ENCODE results near the gene PTPRE.

Gene PTPRE

GRCh38 chr10:128053356-128053755 lies 146.5 kb downstream of the PTPRE start:
- Mint-ChIP-seq H3K36me3 (ENCODE audit: low read depth) (peaks cover 41% of the 10 kb centered on the region), H3K27ac (no peak overlapping the region), H3K4me1 (ENCODE audit: low read depth) (peaks cover 26% of the 10 kb centered on the region), H3K4me3 (no peak overlapping the region), H3K9me3 (no peaks in the 10 kb centered on the region), H3K27me3 (ENCODE audit: low read depth) (no peaks in the 10 kb centered on the region)
- no peak for DNase-seq (ENCODE audit: low spot score)

GRCh38 chr10:128054163-128054970 lies 147.5 kb downstream of the PTPRE start:
- H3K27me3 Mint-ChIP-seq (ENCODE audit: low read depth): no peaks in the 10 kb centered on the region
- DNase-seq (ENCODE audit: low spot score): no peak
- no peak overlapping the region for H3K4me3 Mint-ChIP-seq
- H3K9me3 Mint-ChIP-seq: no peaks in the 10 kb centered on the region
- H3K4me1 Mint-ChIP-seq (ENCODE audit: low read depth): peaks cover 21% of the 10 kb centered on the region
- peaks cover 39% of the 10 kb centered on the region for H3K36me3 Mint-ChIP-seq (ENCODE audit: low read depth)
- no peak overlapping the region for H3K27ac Mint-ChIP-seq

DNA sequence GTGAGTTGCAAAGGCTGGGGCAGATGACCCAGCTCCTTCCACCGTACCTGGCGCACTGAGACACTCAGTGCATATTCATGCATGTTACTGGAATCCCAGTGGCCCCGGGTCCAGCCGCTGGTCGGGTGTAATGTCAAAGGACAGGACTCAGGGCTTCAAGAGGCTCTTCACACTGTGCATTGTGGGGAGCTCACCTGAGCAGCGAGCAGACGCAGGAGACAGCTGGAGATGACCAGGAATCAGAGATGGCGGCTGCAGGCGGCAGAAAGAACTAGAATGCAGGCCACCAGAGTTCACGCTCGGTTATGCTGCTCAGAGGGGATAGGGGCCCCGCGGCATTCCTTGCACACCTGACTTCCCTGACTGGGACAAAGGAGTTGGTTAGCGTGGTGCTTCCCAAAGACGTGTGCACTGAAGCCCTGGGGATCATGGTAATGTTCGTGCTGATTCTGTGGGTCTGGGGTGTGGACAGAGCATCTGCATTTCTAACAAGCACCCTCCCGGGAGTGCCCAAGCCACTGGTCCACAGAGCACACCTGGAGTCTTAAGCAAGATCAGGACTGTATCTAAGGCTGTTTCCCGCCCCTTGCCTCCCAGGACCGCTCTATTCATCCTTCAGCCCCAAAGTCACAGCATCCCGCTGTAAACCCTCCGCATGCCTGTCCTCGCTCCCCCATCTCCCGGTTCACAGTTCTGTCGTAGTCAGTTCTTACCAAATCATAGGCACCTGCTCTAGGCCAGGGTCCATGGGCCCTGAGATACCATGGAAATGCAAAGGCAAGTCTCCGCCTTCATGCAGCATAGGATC lies 148.4 kb downstream of the PTPRE start:
- H3K4me3 Mint-ChIP-seq: no peak overlapping the region
- H3K27ac Mint-ChIP-seq: no peak overlapping the region
- H3K27me3 Mint-ChIP-seq (ENCODE audit: low read depth): no peaks in the 10 kb centered on the region
- no peaks in the 10 kb centered on the region for H3K9me3 Mint-ChIP-seq
- no peak for DNase-seq (ENCODE audit: low spot score)
- H3K4me1 Mint-ChIP-seq (ENCODE audit: low read depth): peaks cover 14% of the 10 kb centered on the region
- H3K36me3 Mint-ChIP-seq (ENCODE audit: low read depth): peaks cover 41% of the 10 kb centered on the region

- no peaks in the 10 kb centered on the region for H3K27me3 Mint-ChIP-seq (ENCODE audit: low read depth)
- no peak for DNase-seq (ENCODE audit: low spot score)
- peaks cover 39% of the 10 kb centered on the region for H3K36me3 Mint-ChIP-seq (ENCODE audit: low read depth)
- H3K27ac Mint-ChIP-seq: no peak overlapping the region
- H3K9me3 Mint-ChIP-seq: no peaks in the 10 kb centered on the region
- H3K4me3 Mint-ChIP-seq: no peak overlapping the region
- H3K4me1 Mint-ChIP-seq (ENCODE audit: low read depth): peaks cover 11% of the 10 kb centered on the region
Observed at GRCh38 chr10:128056303-128057050, 149.6 kb downstream of the PTPRE start.

GRCh38 chr10:128058106-128058749 lies 151.3 kb downstream of the PTPRE start:
- Mint-ChIP-seq H3K27me3 (ENCODE audit: low read depth) (no peaks in the 10 kb centered on the region), H3K4me1 (ENCODE audit: low read depth) (peaks cover 24% of the 10 kb centered on the region)

GRCh38 chr10:128058750-128059134 lies 151.8 kb downstream of the PTPRE start:
- no peak overlapping the region for H3K27ac Mint-ChIP-seq
- no peaks in the 10 kb centered on the region for H3K27me3 Mint-ChIP-seq (ENCODE audit: low read depth)
- peaks cover 38% of the 10 kb centered on the region for H3K36me3 Mint-ChIP-seq (ENCODE audit: low read depth)
- peaks cover 29% of the 10 kb centered on the region for H3K4me1 Mint-ChIP-seq (ENCODE audit: low read depth)
- DNase-seq (ENCODE audit: low spot score): no peak
- H3K4me3 Mint-ChIP-seq: no peak overlapping the region
- no peaks in the 10 kb centered on the region for H3K9me3 Mint-ChIP-seq

More at GRCh38 chr10:128058106-128058749, 151.3 kb downstream of the PTPRE start:
- no peak for DNase-seq (ENCODE audit: low spot score)
- Mint-ChIP-seq H3K27ac (no peak overlapping the region), H3K4me3 (no peak overlapping the region), H3K36me3 (ENCODE audit: low read depth) (peaks cover 36% of the 10 kb centered on the region), H3K9me3 (no peaks in the 10 kb centered on the region)

DNA sequence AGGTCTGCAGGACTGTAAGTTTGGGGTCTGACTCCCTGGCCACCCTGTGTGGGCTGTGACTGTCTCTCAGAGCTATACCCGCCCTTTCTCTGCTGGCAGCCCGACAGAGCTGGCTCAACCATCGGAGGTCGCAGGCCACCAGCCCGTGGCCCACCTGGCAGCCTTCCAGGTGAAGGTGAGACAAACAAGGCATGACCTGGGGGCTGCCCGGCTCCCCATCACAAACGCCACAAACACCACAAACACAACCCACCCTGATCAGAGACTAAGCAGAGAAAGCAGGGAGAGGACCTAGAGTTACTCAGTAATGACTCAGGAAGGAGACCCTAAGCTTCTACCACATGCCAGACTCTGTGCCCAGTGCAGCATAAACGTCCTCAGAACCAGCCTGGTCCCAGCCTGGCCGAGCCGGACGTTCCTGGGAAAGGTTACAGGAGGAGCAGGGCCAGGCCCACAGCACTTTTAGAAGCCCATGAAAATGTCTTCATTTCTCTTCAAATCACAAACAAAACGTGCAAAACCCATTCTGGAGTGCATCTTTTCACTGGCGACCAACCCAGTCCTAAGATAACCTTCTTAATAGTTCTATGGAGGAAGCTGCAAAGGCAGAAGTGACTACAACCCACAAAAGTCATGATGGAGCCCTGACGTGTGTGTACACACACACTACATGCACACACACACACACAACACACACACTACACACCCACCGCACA lies 152.5 kb downstream of the PTPRE start:
- Mint-ChIP-seq H3K9me3 (no peaks in the 10 kb centered on the region), H3K4me1 (ENCODE audit: low read depth) (peaks cover 36% of the 10 kb centered on the region)

GRCh38 chr10:128059982-128060293 lies 153.0 kb downstream of the PTPRE start:
- DNase-seq (ENCODE audit: low spot score): no peak
- Mint-ChIP-seq H3K27me3 (ENCODE audit: low read depth) (no peaks in the 10 kb centered on the region), H3K9me3 (no peaks in the 10 kb centered on the region), H3K27ac (peak overlapping the region; percentile 51), H3K4me3 (no peak overlapping the region), H3K4me1 (ENCODE audit: low read depth) (peaks cover 41% of the 10 kb centered on the region), H3K36me3 (ENCODE audit: low read depth) (peaks cover 44% of the 10 kb centered on the region)

More for the DNA sequence above, 152.5 kb downstream of the PTPRE start:
- H3K4me3 Mint-ChIP-seq: no peak overlapping the region
- no peak for DNase-seq (ENCODE audit: low spot score)
- no peaks in the 10 kb centered on the region for H3K27me3 Mint-ChIP-seq (ENCODE audit: low read depth)
- peak overlapping the region; percentile 51 for H3K27ac Mint-ChIP-seq
- peaks cover 41% of the 10 kb centered on the region for H3K36me3 Mint-ChIP-seq (ENCODE audit: low read depth)

DNA sequence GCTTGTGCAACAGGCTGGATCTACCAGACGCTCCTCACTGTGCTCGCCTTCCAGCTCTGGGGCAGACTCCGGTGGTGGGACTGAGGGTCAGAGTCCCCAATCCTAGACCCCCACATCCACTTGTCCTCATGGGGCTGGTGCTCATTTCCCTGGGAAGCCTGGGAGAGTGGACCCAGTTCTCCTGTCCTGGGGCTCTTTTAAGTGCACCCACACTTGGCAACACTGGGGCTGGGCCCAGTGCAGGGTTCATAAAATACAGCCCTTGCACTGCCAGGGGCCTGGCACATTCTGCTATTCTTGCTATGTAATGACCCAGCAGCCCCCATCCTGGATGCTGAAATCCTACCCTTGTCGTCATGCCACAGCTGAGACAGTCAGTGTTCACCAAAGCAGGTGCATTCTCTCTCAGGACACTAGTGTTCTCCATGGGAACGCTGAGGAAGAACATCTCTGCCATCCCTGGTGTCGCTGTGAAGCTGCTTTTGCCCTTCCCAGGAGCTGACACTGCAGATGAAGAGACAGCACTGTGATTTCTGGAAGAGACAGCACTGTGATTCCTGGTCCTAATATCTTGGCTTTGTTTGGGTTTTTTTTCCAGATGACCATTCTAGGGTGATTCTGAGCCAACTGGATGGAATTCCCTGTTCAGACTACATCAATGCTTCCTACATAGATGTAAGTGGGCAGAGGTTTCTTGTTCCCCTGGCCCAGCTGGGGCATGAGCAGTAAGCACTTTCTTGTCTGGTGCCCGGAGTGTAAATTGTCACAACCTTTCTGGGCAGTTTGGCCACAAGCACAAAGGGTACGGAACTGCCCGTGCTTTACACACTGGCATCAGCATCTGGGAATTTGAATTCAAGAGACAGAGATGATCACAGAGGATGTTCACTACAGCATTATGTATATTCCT lies 153.7 kb downstream of the PTPRE start:
- H3K4me1 Mint-ChIP-seq (ENCODE audit: low read depth): peaks cover 48% of the 10 kb centered on the region
- DNase-seq (ENCODE audit: low spot score): no peak
- H3K4me3 Mint-ChIP-seq: no peak overlapping the region
- H3K27me3 Mint-ChIP-seq (ENCODE audit: low read depth): no peaks in the 10 kb centered on the region
- no peaks in the 10 kb centered on the region for H3K9me3 Mint-ChIP-seq
- H3K36me3 Mint-ChIP-seq (ENCODE audit: low read depth): peaks cover 48% of the 10 kb centered on the region
- H3K27ac Mint-ChIP-seq: no peak overlapping the region

DNA sequence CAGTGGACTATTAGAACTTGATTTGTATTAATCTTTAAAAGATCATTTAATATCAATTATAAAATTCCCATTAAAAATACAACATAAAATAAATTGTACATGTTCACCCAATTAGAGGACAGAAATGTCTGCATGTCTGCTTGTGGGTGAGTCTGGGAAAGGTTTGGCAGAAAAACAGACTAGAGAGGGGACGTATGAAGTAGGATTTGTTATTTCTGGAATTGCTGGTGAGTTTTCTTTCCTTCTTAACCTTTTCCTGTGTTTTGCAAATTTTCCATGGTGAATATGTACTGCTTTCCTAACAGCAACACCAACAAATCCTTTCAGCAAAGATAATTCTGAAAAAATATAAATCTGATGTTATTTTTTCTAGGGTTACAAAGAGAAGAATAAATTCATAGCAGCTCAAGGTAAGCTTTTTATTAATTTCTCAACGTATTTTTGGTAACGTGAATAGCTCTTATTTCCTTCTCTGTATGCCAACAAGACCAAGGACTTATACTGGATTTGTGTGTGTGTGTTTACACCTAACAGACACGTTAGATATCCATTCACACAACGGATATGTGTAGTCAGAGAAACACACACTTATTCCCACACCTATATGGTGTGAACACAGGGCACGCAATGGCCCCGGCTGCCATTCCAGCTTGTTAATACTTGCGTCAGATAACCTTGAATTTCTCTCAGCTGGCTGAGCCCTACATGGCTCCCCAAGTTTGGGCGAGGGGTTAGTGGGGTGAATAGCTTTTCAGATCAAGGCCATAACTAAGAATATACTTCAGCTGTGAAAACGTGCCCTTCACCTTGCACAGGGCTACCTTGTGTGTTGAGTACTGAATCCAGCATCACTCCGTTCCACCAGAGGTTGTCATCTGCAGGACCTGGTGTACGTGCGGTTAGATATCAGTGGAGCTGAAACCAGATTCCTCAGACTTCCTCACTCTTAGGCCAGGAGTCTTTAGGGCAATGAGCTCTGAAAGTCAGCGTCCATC lies 154.7 kb downstream of the PTPRE start:
- peak overlapping the region; percentile 32 for H3K27ac Mint-ChIP-seq
- H3K27me3 Mint-ChIP-seq (ENCODE audit: low read depth): no peaks in the 10 kb centered on the region
- peaks cover 56% of the 10 kb centered on the region for H3K4me1 Mint-ChIP-seq (ENCODE audit: low read depth)
- no peak for DNase-seq (ENCODE audit: low spot score)
- peaks cover 52% of the 10 kb centered on the region for H3K36me3 Mint-ChIP-seq (ENCODE audit: low read depth)
- peak overlapping the region; percentile 64 for H3K4me3 Mint-ChIP-seq
- no peaks in the 10 kb centered on the region for H3K9me3 Mint-ChIP-seq

GRCh38 chr10:128062331-128062880 lies 155.5 kb downstream of the PTPRE start:
- no peak for DNase-seq (ENCODE audit: low spot score)
- no peaks in the 10 kb centered on the region for H3K9me3 Mint-ChIP-seq
- H3K27me3 Mint-ChIP-seq (ENCODE audit: low read depth): no peaks in the 10 kb centered on the region
- H3K4me1 Mint-ChIP-seq (ENCODE audit: low read depth): peaks cover 61% of the 10 kb centered on the region
- H3K4me3 Mint-ChIP-seq: peak overlapping the region; percentile 64
- H3K36me3 Mint-ChIP-seq (ENCODE audit: low read depth): peaks cover 59% of the 10 kb centered on the region
- H3K27ac Mint-ChIP-seq: peak overlapping the region; percentile 86

Data from T-helper 2 cell treated with Interferon-gamma antibody and Interleukin-4, amounts not matched to agents 5 μg/mL and 100 μg/mL, for 36 hours (primary cell).